Measurements from ENCODE around the gene C1orf35.
"Not testable (repeated sequence)": the region's sequence is repeated elsewhere in the genome, so short reads cannot be mapped to it uniquely, and the experiment has no call there.

The C1orf35 gene

DNA sequence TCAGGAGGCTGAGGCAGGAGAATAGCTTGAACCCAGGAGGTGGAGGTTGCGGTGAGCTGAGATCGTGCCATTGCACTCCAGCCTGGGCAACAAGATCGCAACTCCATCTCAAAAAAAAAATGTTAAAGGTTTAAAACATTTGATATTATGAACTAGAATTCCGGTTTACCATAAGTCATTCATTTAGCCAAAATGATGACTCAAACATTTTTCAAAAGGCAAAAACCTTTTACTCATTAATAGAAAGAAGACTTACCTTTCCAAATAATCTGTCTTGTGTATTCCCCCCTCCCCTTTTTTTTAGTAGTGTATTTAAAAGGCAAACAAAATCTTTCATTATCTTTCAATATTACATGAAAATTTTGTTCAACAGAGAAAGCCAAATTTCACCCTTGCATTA lies 14.2 kb upstream of the C1orf35 start:
- no peak for TF ChIP-seq ZFX (IDR thresholded peaks at IDR 0.05)
- TF ChIP-seq, protein P1, sequence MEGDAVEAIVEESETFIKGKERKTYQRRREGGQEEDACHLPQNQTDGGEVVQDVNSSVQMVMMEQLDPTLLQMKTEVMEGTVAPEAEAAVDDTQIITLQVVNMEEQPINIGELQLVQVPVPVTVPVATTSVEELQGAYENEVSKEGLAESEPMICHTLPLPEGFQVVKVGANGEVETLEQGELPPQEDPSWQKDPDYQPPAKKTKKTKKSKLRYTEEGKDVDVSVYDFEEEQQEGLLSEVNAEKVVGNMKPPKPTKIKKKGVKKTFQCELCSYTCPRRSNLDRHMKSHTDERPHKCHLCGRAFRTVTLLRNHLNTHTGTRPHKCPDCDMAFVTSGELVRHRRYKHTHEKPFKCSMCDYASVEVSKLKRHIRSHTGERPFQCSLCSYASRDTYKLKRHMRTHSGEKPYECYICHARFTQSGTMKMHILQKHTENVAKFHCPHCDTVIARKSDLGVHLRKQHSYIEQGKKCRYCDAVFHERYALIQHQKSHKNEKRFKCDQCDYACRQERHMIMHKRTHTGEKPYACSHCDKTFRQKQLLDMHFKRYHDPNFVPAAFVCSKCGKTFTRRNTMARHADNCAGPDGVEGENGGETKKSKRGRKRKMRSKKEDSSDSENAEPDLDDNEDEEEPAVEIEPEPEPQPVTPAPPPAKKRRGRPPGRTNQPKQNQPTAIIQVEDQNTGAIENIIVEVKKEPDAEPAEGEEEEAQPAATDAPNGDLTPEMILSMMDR (conservative IDR thresholded peaks at IDR 0.05), result no peak
- H3K27ac ChIP-seq, result no peak overlapping the region

DNA sequence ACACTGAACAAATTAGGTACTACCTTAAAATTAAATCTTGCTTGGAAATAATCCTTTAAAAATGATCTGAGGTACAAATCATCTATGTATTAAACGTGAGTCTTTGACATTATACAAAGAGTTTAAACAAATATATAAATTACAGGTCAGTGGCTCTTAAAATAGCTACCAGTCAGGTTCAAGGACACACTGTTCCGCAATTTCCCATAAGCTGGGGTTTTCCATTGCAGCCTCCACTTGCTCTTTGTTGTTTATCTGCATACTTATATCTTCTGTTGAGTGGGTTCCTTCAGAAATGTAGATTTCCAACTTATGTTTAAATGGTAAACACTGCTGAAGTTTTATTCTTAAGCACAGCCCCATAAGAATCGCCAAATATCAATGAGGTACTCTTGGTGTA lies 11.7 kb upstream of the C1orf35 start:
- TF ChIP-seq ZFX (IDR thresholded peaks at IDR 0.05), result no peak
- TF ChIP-seq, protein P1 (conservative IDR thresholded peaks at IDR 0.05), result no peak
- H3K27ac ChIP-seq, result no peak overlapping the region

DNA sequence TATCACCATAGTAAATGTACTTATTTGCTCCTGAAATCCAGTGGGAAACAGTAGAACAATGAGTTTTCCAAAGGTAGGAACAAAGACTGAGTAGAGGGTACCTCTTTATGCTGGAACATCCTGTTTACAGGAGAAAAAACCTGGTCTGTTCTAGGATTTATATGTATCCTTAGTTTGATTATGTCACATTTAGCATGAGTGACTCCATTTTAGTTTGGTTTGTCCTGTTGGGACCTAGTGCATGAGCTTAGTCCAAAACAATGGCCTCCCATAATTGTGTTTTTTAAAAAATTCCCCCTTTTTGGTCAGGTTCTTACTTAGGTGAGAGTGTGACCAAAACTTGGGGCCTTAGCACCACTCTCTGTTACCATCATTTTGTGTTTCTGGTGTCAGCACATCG lies 9.5 kb upstream of the C1orf35 start:
- TF ChIP-seq, protein P1 (conservative IDR thresholded peaks at IDR 0.05), result no peak
- TF ChIP-seq ZFX (IDR thresholded peaks at IDR 0.05), result no peak
- no peak overlapping the region for H3K27ac ChIP-seq

DNA sequence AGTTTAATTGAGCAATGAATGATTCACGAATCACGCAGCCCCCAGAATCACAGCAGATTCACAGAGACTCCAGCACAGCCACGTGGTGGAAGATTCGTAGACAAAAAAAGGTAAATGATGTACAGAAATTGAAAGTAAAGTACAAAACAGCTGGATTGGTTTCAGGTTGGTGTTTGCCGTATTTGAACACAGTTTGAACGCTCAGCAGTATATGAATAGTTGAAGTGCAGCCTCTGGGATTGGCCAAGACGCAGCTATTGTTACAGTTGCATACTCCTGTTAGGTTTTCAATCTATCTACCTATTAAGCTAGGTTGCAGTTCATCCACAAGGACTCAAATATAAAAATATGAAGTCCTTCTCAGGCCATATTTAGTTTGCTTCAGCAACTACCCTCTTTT lies 9.0 kb upstream of the C1orf35 start:
- TF ChIP-seq ZFX (IDR thresholded peaks at IDR 0.05), result no peak
- no peak overlapping the region for H3K27ac ChIP-seq

DNA sequence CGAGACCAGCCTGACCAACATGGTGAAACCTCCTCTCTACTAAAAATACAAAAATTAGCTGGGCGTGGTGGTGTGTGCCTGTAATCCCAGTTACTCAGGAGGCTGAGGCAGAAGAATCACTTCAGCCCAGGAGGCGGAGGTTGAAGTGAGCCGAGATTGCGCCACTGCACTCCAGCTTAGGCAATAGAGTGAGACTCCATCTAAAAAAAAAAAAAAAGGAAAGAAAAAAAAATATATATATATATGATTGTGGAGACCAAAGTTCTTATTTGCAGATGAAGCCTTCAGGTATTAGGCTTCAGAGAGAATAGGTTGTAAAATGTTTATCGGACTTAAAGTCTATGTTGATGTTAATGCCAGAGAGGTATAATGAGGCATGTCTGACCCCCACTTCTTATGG lies 8.2 kb upstream of the C1orf35 start:
- not testable (repeated sequence) for H3K27ac ChIP-seq

DNA sequence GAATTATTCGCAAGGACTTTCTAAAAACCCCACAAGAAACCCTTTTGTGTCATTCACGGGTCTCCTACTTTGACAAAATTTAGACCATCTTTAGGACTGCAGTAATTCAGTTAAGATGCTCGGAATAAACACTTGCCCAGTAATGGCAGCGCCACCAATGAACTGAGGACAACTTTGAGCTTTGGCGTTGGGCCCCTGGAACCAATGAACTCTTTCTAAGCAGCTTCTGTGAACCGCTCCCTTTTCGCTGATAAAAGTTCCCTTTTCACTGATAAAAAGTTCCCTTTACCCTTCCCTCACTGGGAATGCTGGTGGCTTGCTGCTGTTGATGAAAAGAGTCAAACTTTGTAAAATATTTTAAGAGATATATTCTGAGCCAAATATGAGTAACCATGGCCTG lies 7.4 kb upstream of the C1orf35 start:
- TF ChIP-seq ZFX (IDR thresholded peaks at IDR 0.05), result no peak
- TF ChIP-seq, protein P1 (conservative IDR thresholded peaks at IDR 0.05), result no peak
- H3K27ac ChIP-seq, result no peak overlapping the region

DNA sequence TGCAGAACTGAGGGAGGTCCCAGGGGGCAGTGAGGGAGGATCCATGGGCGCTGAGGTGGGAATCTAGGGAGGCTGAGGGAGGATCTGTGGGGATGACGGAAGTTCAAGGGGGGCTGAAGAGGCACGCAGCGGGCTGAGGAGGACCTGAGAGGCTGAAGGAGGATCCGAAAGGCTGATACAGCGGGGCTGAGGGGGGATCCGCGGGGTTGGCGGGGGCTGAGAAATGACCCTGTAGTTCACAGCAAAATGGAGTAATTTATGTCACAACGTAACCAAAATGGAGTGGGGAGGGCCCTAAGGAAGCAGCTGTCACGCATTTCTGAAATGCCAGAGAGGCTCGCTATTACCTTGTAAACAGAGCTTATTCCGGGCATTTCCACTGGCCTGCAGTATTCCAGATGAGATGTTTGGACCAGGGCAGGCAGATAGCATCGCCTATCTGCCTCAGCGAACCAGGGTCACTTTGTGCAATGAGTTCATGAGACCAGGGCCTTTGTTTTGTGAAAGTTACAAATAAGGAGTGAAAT lies 6.9 kb upstream of the C1orf35 start:
- TF ChIP-seq ZFX (IDR thresholded peaks at IDR 0.05), result no peak
- TF ChIP-seq, protein P1 (conservative IDR thresholded peaks at IDR 0.05), result no peak
- H3K27ac ChIP-seq, result peak overlapping the region; percentile 83

DNA sequence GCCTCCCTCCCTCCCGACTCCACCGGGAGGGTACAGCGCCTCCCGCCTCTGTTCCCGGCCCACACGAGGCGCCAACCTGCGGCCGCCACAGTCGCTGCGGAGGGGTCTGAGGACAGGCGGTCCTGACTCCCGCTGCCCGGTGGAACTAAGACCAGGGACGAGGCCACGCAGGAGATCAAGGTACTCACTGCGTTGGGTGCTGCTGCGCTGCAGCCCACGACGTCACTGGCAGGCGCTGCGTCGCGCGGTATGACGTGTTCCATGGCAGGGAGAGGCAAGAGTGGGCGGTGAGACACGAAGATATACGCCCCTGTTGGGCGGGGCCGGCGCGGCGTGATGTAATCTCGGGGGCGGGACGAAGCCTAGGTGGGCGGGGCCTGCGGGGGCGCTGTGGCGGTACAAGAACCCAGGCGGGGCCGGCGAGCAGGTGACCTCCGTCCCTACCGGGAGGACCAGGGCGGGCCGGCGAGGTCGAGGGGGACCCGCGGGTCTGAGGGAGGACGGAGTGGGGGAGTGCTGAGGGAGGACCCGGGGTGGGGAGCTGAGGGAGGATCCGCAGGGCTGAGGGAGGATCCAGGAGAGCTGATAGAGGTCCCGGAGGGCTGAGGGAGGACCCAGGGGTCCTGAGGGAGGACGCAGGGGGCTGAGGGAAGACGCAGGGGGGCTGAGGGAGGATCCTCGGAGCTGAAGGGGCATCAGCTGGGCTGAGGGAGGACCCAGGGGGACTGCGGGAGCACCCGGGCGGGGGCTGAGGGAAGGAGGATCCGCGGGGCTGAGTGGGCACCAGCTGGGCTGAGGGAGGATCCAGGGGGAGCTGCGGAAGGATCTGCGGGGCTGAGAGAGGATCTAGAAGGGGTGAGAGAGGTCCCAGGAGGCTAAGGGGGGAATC lies 6.2 kb upstream of the C1orf35 start, which contains the start of gene MRPL55:
TSS of gene MRPL55 (minus strand) at position 227 of the 889 bp plus-strand sequence. CDS start 1,039 bp downstream, outside the sequence.
- TF ChIP-seq, protein P1 (conservative IDR thresholded peaks at IDR 0.05), result no peak
- TF ChIP-seq ZFX (IDR thresholded peaks at IDR 0.05), result peak; percentile 31; the same call in 1 of the 2 replicates
- peak within 1 kb of the TSS; percentile 83 for H3K27ac ChIP-seq

Measured in C4-2B (cell line).